Activated T-helper 17 cell treated with anti-CD3 and anti-CD28 coated beads, Interleukin-2, amount 50 U/mL, for 72 hours (primary cell): ENCODE measurements around the gene FMN1. TPM values are rescaled to one million over a fixed set of nuclear protein-coding genes. Genes with fewer than 3 reads are reported as not detected.

Source experiments
- ATAC-seq: fragments of 150-1000 bp; cut with Tn5 transposase; replicated peaks from 2 replicates; pipeline ENCODE4 v1.10.0; 2021; ENCODE audit warnings: mild to moderate bottlenecking, moderate library complexity
- H3K27ac Mint-ChIP-seq: one replicate; pipeline ENCODE4 v1.8.0; 2022; ENCODE audit warnings: mixed read lengths
- H3K27me3 Mint-ChIP-seq: one replicate; pipeline ENCODE4 v1.8.0; 2022; ENCODE audit warnings: mixed read lengths
- H3K36me3 Mint-ChIP-seq: one replicate; pipeline ENCODE4 v1.8.0; 2022; ENCODE audit warnings: low read depth, mild to moderate bottlenecking, mixed read lengths
- H3K4me1 Mint-ChIP-seq: one replicate; pipeline ENCODE4 v1.8.0; 2022; ENCODE audit warnings: mixed read lengths
- H3K4me3 Mint-ChIP-seq: one replicate; pipeline ENCODE4 v1.8.0; 2022; ENCODE audit warnings: mild to moderate bottlenecking, mixed read lengths
- H3K9me3 Mint-ChIP-seq: one replicate; pipeline ENCODE4 v1.8.0; 2022; ENCODE audit warnings: mixed read lengths
- total RNA-seq, 2 donors: library from RNA; stranded (reverse); gene quantifications; one replicate each; pipeline ENCODE4 v1.2.3, GENCODE V29; 2022

FMN1 gene
- total RNA-seq, 2 donors from 2014 or later, result 1.0 to 2.0 TPM

GRCh38 chr15:32730677-32731654 lies 463.5 kb downstream of the FMN1 start:
- Mint-ChIP-seq H3K4me1 (no peaks in the 10 kb centered on the region), H3K27me3 (peaks cover 53% of the 10 kb centered on the region)

DNA sequence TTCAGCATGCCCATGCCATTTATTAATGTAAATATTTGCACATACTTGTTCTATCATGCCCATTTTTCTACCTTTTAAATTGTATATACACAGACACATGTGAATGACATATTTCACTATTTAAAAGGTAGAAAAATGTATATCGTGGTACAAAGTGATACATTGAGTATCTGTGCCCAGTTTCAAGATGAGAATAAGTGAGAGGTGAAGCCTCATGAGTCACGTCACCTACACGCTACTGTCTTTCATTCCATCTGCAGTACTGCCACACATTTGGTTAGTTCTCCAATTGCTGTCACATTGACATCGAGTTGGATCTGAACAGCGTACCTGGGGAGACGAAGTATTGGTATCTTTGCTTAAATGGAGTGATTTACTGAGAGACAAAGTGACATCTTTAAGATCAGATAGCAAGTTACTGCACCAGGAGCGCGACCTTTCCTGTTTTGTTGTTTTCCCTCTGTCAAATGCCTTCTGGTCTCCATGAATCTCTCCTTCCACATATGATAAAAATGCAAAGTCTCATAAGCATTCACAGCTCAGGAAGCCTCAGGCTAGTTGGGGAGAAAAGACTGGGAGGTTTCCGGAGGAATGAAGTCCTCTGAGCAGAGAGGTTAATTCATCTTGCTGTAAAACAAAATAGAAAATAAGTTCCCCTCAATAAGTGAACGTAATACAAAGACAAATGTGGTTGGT lies 464.7 kb downstream of the FMN1 start:
- H3K27me3 Mint-ChIP-seq, result peaks cover 58% of the 10 kb centered on the region
- H3K4me3 Mint-ChIP-seq, result no peak overlapping the region
- ATAC-seq, result peak; percentile 43
- H3K9me3 Mint-ChIP-seq, result peaks cover 4% of the 10 kb centered on the region
- H3K4me1 Mint-ChIP-seq, result no peaks in the 10 kb centered on the region
- no peaks in the 10 kb centered on the region for H3K36me3 Mint-ChIP-seq
- no peak overlapping the region for H3K27ac Mint-ChIP-seq

More at GRCh38 chr15:32730677-32731654, 463.5 kb downstream of the FMN1 start:
- Mint-ChIP-seq H3K27ac (no peak overlapping the region), H3K4me3 (no peak overlapping the region), H3K36me3 (no peaks in the 10 kb centered on the region), H3K9me3 (peaks cover 4% of the 10 kb centered on the region)
- ATAC-seq, result no peak

DNA sequence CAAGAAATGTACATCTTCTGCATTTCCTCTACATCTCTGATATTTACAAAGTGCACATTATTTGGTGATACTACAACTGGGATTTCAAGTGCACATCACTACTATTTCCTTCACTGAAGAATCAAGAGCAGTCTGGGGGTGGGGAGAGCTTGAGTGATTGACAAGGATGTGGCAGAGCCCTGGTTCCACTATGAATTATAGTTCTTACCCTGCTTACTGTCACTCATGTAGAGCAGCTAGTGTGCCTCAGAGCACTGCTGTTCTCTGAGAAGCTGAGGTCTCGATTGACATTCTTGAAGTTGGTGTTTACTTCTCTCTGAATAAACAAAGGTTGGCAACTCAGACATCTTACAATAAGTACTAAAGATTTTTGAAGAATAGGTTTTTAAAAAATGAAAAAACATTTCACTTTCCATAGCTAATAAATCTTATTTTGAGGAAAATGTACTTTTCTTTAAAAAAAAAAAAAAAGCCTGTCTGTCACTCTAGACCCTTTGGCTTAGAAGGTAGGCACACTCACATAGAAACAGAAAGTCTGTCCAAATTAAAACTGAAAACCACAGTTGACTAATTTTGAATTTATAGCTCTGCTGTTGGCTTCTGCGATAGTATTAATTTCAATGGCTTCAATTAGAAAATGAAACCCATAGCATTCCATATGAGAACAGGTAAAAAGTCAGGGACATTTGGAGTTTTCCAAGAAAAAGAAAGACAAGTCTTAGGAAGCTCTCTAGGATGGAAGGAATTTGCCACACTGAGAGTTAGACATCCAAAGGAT lies 471.2 kb downstream of the FMN1 start:
- Mint-ChIP-seq H3K36me3 (no peaks in the 10 kb centered on the region), H3K27ac (no peak overlapping the region), H3K4me3 (no peak overlapping the region), H3K9me3 (peaks cover 4% of the 10 kb centered on the region), H3K27me3 (peaks cover 56% of the 10 kb centered on the region), H3K4me1 (no peaks in the 10 kb centered on the region)
- peak; percentile 91 for ATAC-seq

DNA sequence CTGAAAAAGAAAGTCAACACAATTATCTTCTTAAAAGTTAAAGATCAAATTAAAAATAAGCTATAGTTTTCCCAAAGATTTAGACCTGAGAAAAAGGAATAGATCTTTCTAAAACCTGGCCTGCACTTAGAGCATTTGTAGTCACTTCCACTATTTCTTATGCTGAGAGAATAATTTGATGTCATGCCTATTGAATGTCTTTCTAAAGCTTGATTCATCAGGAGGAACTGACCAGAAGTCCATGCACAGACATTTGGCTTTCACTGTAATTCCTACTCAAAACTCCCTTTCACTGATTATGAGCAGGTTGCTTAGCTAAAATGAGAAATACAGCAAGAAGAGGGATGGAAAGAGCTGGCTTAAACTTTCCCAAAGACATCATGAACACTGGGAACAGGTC lies 472.4 kb downstream of the FMN1 start:
- no peak overlapping the region for H3K27ac Mint-ChIP-seq
- H3K36me3 Mint-ChIP-seq, result no peaks in the 10 kb centered on the region
- H3K9me3 Mint-ChIP-seq, result peaks cover 4% of the 10 kb centered on the region
- no peaks in the 10 kb centered on the region for H3K4me1 Mint-ChIP-seq
- H3K4me3 Mint-ChIP-seq, result no peak overlapping the region
- H3K27me3 Mint-ChIP-seq, result peaks cover 52% of the 10 kb centered on the region
- no peak for ATAC-seq

- no peak for ATAC-seq
Observed at GRCh38 chr15:32721596-32721995, 472.9 kb downstream of the FMN1 start.

GRCh38 chr15:32718821-32719716 lies 475.4 kb downstream of the FMN1 start:
- peak overlapping the region; percentile 47 for H3K4me3 Mint-ChIP-seq
- ATAC-seq, result no peak
- H3K27ac Mint-ChIP-seq, result no peak overlapping the region
- H3K36me3 Mint-ChIP-seq, result no peaks in the 10 kb centered on the region
- H3K27me3 Mint-ChIP-seq, result peaks cover 53% of the 10 kb centered on the region
- no peaks in the 10 kb centered on the region for H3K9me3 Mint-ChIP-seq
- no peaks in the 10 kb centered on the region for H3K4me1 Mint-ChIP-seq

More at GRCh38 chr15:32721596-32721995, 472.9 kb downstream of the FMN1 start:
- Mint-ChIP-seq H3K27me3 (peaks cover 56% of the 10 kb centered on the region), H3K4me3 (no peak overlapping the region), H3K9me3 (peaks cover 4% of the 10 kb centered on the region), H3K4me1 (no peaks in the 10 kb centered on the region), H3K36me3 (no peaks in the 10 kb centered on the region), H3K27ac (no peak overlapping the region)

- Mint-ChIP-seq H3K27me3 (peaks cover 52% of the 10 kb centered on the region), H3K27ac (no peak overlapping the region), H3K9me3 (no peaks in the 10 kb centered on the region), H3K36me3 (no peaks in the 10 kb centered on the region), H3K4me1 (no peaks in the 10 kb centered on the region), H3K4me3 (peak overlapping the region; percentile 47)
- ATAC-seq, result no peak
Observed at GRCh38 chr15:32718227-32718820, 476.2 kb downstream of the FMN1 start.

DNA sequence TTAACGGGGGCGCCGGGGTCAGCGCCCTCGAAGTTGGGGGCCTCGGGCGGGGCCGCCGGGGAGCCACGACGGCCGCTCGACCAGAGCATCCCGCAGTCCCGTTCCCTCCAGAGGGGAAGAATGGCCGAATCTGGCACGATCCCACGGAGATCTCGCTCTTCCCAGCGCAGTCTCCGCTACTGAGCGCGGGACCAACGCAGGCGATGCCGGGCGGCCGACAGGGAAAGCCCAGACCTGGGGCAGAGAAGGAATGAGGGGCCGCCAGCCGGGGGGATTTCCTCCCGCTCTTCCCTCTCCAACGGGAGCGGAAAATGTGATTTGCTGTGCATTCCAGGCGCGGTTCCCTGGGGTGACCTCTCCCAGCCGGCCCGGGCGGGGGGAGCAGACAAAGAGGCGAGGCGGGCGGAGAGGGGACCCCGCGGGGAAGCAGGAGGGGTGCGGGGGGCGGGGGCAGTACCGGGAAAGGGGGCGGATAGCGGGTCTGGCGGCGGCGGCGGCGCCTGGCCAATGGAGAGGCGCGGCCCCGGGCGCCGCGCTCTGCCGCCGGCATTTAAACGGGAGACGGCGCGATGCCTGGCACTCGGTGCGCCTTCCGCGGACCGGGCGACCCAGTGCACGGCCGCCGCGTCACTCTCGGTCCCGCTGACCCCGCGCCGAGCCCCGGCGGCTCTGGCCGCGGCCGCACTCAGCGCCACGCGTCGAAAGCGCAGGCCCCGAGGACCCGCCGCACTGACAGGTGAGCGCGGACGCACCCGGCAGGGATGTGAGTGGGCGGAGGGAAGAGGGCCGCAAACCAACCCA lies 476.9 kb downstream of the FMN1 start, which contains the start of gene GREM1:
TSS of gene GREM1 (plus strand) at position 579 of the 801 bp plus-strand sequence. CDS start 12,687 bp downstream, outside the sequence.
- Mint-ChIP-seq H3K4me3 (peak within 1 kb of the TSS; percentile 47), H3K4me1 (no peaks in the 10 kb centered on the region), H3K36me3 (no peaks in the 10 kb centered on the region), H3K9me3 (no peaks in the 10 kb centered on the region), H3K27me3 (peaks cover 50% of the 10 kb centered on the region), H3K27ac (no peak within 1 kb of the TSS)
- ATAC-seq, result no peak

DNA sequence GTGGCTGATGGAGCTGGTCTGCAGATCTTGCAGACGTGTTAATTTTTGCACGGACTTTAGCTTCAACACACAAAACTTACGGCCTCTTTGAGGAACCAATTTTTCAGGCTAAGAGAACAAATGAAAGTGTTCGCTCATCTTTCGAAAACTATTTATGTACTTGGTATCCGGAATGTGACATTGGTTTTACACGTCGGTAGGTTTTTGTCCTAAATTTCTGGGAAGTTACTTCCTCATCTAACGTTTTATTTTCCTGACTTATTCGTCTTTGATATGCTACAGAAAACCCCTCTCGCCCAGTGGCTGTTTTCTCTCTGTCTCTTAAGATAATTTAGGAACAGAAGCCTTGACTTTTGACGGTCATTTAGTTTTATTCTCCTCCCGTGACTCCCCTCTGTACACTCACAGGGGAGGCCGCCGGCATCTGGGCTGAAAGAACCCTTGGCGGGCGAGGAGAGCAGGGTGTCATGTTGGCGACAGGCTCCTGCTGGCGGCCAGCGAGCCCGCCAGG lies 477.5 kb downstream of the FMN1 start:
- Mint-ChIP-seq H3K9me3 (no peaks in the 10 kb centered on the region), H3K4me3 (peak overlapping the region; percentile 22), H3K4me1 (no peaks in the 10 kb centered on the region), H3K36me3 (no peaks in the 10 kb centered on the region), H3K27me3 (peaks cover 46% of the 10 kb centered on the region), H3K27ac (no peak overlapping the region)
- ATAC-seq, result no peak

- H3K4me1 Mint-ChIP-seq, result no peaks in the 10 kb centered on the region
- no peak for ATAC-seq
- no peaks in the 10 kb centered on the region for H3K9me3 Mint-ChIP-seq
- H3K4me3 Mint-ChIP-seq, result peak overlapping the region; percentile 22
- no peak overlapping the region for H3K27ac Mint-ChIP-seq
- no peaks in the 10 kb centered on the region for H3K36me3 Mint-ChIP-seq
- peaks cover 52% of the 10 kb centered on the region for H3K27me3 Mint-ChIP-seq
Observed at GRCh38 chr15:32716216-32716914, 478.1 kb downstream of the FMN1 start.
